ENCODE data around the gene L3MBTL2. TPM values are rescaled to one million over a fixed set of nuclear protein-coding genes. Genes with fewer than 3 reads are reported as not detected.

L3MBTL2 gene
- total RNA-seq, 1 donor from 2014 or later = 41.4 TPM

DNA sequence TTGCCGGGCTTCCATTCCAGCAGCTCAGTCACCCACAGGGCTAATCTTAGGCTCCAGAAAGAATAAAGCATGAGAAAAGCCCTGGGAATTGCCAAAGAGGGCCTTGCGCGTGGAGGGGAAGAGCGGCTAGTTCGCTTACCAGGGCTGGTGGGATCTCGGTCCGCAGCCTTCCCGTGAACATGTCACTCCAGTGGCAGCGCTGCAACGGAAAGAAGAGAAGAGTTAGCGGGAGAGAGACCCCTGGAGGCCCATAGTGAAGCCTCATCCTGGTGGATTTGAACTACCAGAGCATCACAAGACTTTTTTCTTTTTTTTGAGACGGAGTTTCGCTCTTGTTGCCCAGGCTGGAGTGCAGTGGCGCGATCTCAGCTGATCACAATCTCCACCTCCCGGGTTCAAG is 62.8 kb downstream of the L3MBTL2 start:
- intact Hi-C loops (cut with micrococcal nuclease) = no loop called here

DNA sequence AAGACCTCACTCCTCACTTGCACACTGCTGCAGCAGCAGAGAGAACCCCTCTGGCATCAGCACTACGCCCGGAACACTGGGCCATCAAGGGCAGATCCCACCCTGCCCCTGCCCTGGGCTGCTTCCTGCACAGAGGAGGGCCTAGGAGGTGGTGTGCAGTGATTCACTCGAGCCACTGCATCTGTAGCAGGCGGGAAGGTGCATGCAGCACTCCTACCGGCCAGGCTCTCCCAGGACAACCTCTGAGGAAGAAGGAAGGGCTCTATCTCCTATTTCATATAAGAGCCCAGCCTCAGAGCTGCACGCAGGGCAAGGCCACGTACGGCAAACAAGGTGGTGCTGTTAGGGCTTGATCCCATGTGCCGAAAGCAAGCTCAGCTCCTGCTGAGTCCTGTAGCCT is 66.7 kb downstream of the L3MBTL2 start:
- intact Hi-C loops (cut with micrococcal nuclease) = no loop called here

DNA sequence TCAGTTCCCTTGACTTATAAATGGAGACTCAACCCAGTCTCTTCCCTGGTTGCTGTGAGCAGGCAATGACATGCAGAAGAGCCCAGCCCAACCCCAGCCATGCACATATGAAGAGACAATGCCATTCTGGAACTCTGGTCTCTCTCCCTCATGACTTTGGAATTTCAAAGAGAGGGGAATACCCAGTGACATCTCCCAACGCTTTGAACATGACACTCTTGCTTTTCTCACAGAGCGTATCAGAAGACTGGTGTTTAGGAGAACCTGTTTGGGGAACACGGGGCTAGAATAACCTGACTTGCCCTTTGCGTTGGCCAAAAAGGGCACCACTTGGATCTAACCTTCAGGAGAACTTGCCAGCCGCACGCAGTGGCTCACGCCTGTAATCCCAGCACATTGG is 68.0 kb downstream of the L3MBTL2 start:
- intact Hi-C loops (cut with micrococcal nuclease) = no loop called here

DNA sequence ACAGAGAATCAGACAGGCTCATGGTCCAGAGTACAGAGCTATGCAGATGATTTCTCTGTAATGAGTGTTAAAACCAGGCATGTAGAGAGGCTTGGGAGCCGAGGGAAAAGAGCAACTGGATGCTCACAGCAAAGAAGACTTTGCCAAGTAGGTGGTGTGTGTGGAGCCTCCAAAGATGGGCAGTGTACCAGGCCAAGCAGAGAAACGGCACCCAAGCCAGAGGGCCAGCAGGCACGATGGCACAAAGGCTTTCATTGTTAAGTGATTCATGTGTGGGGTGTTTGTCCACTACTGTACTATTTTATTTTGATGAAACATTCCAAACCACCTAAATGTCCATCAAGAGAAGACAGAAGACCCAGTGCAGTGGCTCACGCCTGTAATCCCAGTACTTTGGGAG is 69.7 kb downstream of the L3MBTL2 start:
- intact Hi-C loops (cut with micrococcal nuclease) = no loop called here

DNA sequence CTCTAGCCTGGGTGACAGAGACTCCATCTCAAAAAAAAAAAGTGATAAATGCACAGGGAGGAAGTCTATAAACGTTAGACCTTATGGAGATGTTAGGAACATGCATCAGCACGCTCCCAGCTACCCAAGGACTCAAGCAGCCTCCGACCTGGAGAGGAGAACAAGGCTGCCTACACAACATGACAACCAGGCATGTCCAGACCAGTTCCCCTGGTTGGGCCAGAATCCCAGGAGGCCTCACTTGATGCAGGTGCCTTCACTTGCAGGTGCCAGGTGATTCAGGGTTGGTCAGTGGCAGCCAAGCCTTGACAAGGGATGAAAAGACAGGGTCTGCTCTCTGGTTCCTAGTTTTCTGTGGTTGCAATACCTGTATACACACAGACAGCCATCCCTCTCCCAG is 75.0 kb downstream of the L3MBTL2 start:
- intact Hi-C loops (cut with micrococcal nuclease) = no loop called here

DNA sequence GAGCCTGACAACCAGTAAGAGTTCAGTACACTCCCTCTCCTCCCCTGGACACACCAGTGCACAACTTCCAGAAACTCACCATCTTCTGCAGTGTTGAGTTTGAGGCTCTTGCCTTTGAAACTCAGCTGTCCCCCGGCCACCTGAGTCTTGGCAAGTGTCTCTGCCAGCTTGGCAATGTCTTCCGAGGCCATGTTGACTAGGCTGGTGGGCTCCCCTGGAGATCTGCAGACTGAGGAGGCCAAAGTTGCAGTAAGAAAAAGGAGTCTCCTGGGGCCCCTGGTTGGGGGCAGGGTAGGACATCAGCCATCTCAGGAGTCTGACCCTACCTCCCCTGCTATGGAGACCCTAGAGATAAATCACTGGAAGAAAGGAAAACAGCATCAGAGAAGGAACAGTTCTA is 75.7 kb downstream of the L3MBTL2 start:
- intact Hi-C loops (cut with micrococcal nuclease) = no loop called here

Other genes with a start within 250 kb of the L3MBTL2 start
- gene EP300, start 112.7 kb upstream of the L3MBTL2 start, total RNA-seq = 76.8 and 87.2 TPM in 2 replicates
- 0.20 and 0.50 TPM in 2 replicates for gene CHADL, start 35.6 kb downstream of the L3MBTL2 start, total RNA-seq
- gene RANGAP1, start 80.9 kb downstream of the L3MBTL2 start, total RNA-seq = 99.8 and 101 TPM in 2 replicates
- gene ZC3H7B, start 96.2 kb downstream of the L3MBTL2 start, total RNA-seq = 55.1 and 55.6 TPM in 2 replicates
- gene TEF, start 176.6 kb downstream of the L3MBTL2 start, total RNA-seq = 3.0 and 3.3 TPM in 2 replicates
- 30.8 and 32.7 TPM in 2 replicates for gene TOB2, start 241.5 kb downstream of the L3MBTL2 start, total RNA-seq